H9 (cell line): ENCODE measurements around the gene PPP1R15A. TPM values are rescaled to one million over a fixed set of nuclear protein-coding genes. Genes with fewer than 3 reads are reported as not detected.

Source experiments
- DNase-seq: peaks from one replicate; pipeline ENCODE4 v3.0.0-alpha.2; 2017
- H2AFZ ChIP-seq: one replicate; pipeline ENCODE4 v1.6.1; 2013; ENCODE audit warnings: mild to moderate bottlenecking, low read length, control low read depth, moderate library complexity
- H2AK5ac ChIP-seq: 2 replicates; pipeline ENCODE4 v1.6.1; 2013; ENCODE audit warnings: low read length, control low read depth, mixed read lengths; ENCODE audit not compliant: insufficient read length
- H2BK120ac ChIP-seq: one replicate; pipeline ENCODE4 v1.6.1; 2013; ENCODE audit warnings: low read depth, mild to moderate bottlenecking, low read length, control low read depth, inconsistent platforms; ENCODE audit not compliant: poor library complexity, severe bottlenecking
- H2BK12ac ChIP-seq: 2 replicates; pipeline ENCODE4 v1.6.1; 2013; ENCODE audit warnings: low read length, control low read depth, mixed read lengths, low read depth; ENCODE audit not compliant: insufficient read length
- H2BK15ac ChIP-seq: 2 replicates; pipeline ENCODE4 v1.6.1; 2013; ENCODE audit warnings: low read depth, low read length, control low read depth
- H2BK20ac ChIP-seq: one replicate; pipeline ENCODE4 v1.6.1; 2013; ENCODE audit warnings: low read depth, mild to moderate bottlenecking, low read length, control low read depth, inconsistent platforms; ENCODE audit not compliant: poor library complexity, severe bottlenecking
- H2BK5ac ChIP-seq: 2 replicates; pipeline ENCODE4 v1.6.1; 2013; ENCODE audit warnings: low read length, control low read depth, mixed read lengths; ENCODE audit not compliant: insufficient read length
- H3K14ac ChIP-seq: 2 replicates; pipeline ENCODE4 v1.6.1; 2013; ENCODE audit warnings: low read length, control low read depth; ENCODE audit not compliant: insufficient read depth
- H3K18ac ChIP-seq: 2 replicates; pipeline ENCODE4 v1.6.1; 2013; ENCODE audit warnings: low read depth, mild to moderate bottlenecking, mixed read lengths, low read length, control low read depth; ENCODE audit not compliant: insufficient read length
- H3K23ac ChIP-seq: 2 replicates; pipeline ENCODE4 v1.6.1; 2013; ENCODE audit warnings: low read length, control low read depth, mixed read lengths, low read depth; ENCODE audit not compliant: insufficient read length
- H3K23me2 ChIP-seq: 2 replicates; pipeline ENCODE4 v1.6.1; 2013; ENCODE audit warnings: low read depth, mild to moderate bottlenecking, mixed read lengths, low read length, control low read depth; ENCODE audit not compliant: insufficient read length, poor library complexity, severe bottlenecking
- H3K27ac ChIP-seq: 2 replicates; pipeline ENCODE4 v1.5.1; 2013; ENCODE audit warnings: low read length, control low read depth, mixed read lengths, low read depth; ENCODE audit not compliant: insufficient read length
- H3K27me3 ChIP-seq: 2 replicates; pipeline ENCODE4 v1.6.1; 2013; ENCODE audit warnings: low read length, control low read depth, inconsistent platforms; ENCODE audit not compliant: insufficient read depth
- H3K4ac ChIP-seq: 2 replicates; pipeline ENCODE4 v1.6.1; 2013; ENCODE audit warnings: low read depth, mild to moderate bottlenecking, control low read depth, inconsistent platforms, low read length, moderate library complexity
- H3K4me1 ChIP-seq: 2 replicates; pipeline ENCODE4 v1.6.1; 2013; ENCODE audit warnings: low read length, control low read depth, inconsistent platforms; ENCODE audit not compliant: insufficient read depth
- H3K4me2 ChIP-seq: 2 replicates; pipeline ENCODE4 v1.6.1; 2013; ENCODE audit warnings: low read length, control low read depth, mixed read lengths; ENCODE audit not compliant: insufficient read length, insufficient read depth
- H3K56ac ChIP-seq: 2 replicates; pipeline ENCODE4 v1.6.1; 2013; ENCODE audit warnings: low read depth, mild to moderate bottlenecking, mixed read lengths, low read length, control low read depth; ENCODE audit not compliant: insufficient read length
- H3K79me1 ChIP-seq: 2 replicates; pipeline ENCODE4 v1.6.1; 2013; ENCODE audit warnings: low read depth, mild to moderate bottlenecking, moderate library complexity, low read length, control low read depth, inconsistent platforms; ENCODE audit not compliant: insufficient read depth, poor library complexity, severe bottlenecking
- H3K79me2 ChIP-seq: 2 replicates; pipeline ENCODE4 v1.6.1; 2013; ENCODE audit warnings: low read length, control low read depth, inconsistent platforms; ENCODE audit not compliant: insufficient read depth
- H3K9ac ChIP-seq: 2 replicates; pipeline ENCODE4 v1.6.1; 2013; ENCODE audit warnings: low read length, control low read depth, mixed read lengths; ENCODE audit not compliant: insufficient read length; ENCODE audit errors: extremely low read depth
- H3K9me3 ChIP-seq: one replicate; pipeline ENCODE4 v1.6.1; 2013; ENCODE audit warnings: low read depth, low read length, inconsistent platforms; ENCODE audit not compliant: control insufficient read depth
- H3T11ph ChIP-seq: one replicate; pipeline ENCODE4 v1.6.1; 2013; ENCODE audit warnings: mild to moderate bottlenecking, low read length, control low read depth, inconsistent platforms
- H4K20me1 ChIP-seq: one replicate; pipeline ENCODE4 v1.6.1; 2013; ENCODE audit not compliant: control insufficient read depth, insufficient read length, insufficient read depth
- H4K5ac ChIP-seq: 2 replicates; pipeline ENCODE4 v1.6.1; 2013; ENCODE audit warnings: low read depth, mild to moderate bottlenecking, mixed read lengths, low read length, control low read depth; ENCODE audit not compliant: insufficient read length
- H4K8ac ChIP-seq: replicated peaks from 2 replicates; pipeline ENCODE4 v1.6.1; 2013; ENCODE audit warnings: low read length, control low read depth, mixed read lengths, low read depth; ENCODE audit not compliant: insufficient read length
- H4K91ac ChIP-seq: 2 replicates; pipeline ENCODE4 v1.6.1; 2013; ENCODE audit warnings: low read depth, mild to moderate bottlenecking, moderate library complexity, mixed read lengths, low read length, control low read depth; ENCODE audit not compliant: insufficient read length
- H3K27ac Mint-ChIP-seq, 3 experiments: 2 replicates in 2 of 3; 3 replicates in 1 of 3; pipeline ENCODE4 v1.8.0; 2020 to 2021; ENCODE audit warnings: mixed read lengths in 3 of 3, mild to moderate bottlenecking in 1 of 3, moderate library complexity in 1 of 3
- H3K27me3 Mint-ChIP-seq: 2 replicates; pipeline ENCODE4 v1.8.0; 2021; ENCODE audit warnings: low read depth, mild to moderate bottlenecking, moderate library complexity, mixed read lengths
- H3K36me3 Mint-ChIP-seq, 3 experiments: 2 replicates in 2 of 3; 3 replicates in 1 of 3; pipeline ENCODE4 v1.8.0; 2020 to 2021; ENCODE audit warnings: low read depth in 3 of 3, mixed read lengths in 3 of 3; ENCODE audit not compliant: insufficient read depth in 1 of 3
- H3K4me1 Mint-ChIP-seq, 2 experiments: 2 replicates each; pipeline ENCODE4 v1.8.0; 2020; ENCODE audit warnings: mixed read lengths in 2 of 2
- H3K4me3 Mint-ChIP-seq, 2 experiments: 2 replicates in 1 of 2; 3 replicates in 1 of 2; pipeline ENCODE4 v1.8.0; 2020 to 2021; ENCODE audit warnings: mild to moderate bottlenecking in 2 of 2, mixed read lengths in 2 of 2, moderate library complexity in 1 of 2
- H3K9me3 Mint-ChIP-seq, 2 experiments: 2 replicates in 1 of 2; 3 replicates in 1 of 2; pipeline ENCODE4 v1.8.0; 2020; ENCODE audit warnings: mild to moderate bottlenecking in 2 of 2, mixed read lengths in 2 of 2, moderate library complexity in 1 of 2
- WGBS: extraction: QIAGEN DNeasy Blood & Tissue Kit; methylation state at CpG from one replicate; pipeline ENCODE4 v1.1.7; 2013; ENCODE audit warnings: missing lambda C conversion rate, low lambda C conversion rate, mixed read lengths; ENCODE audit not compliant: insufficient read length; ENCODE audit errors: extremely low coverage; 5-methylcytosine and 5-hydroxymethylcytosine counted together
- total RNA-seq: library from RNA; stranded (reverse); gene quantifications from 2 replicates; pipeline ENCODE4 v1.2.1, GENCODE V29; 2021
- TF ChIP-seq, protein P1 (sequence below): fragments of 200-600 bp; sonication (generic); conservative IDR thresholded peaks from 3 replicates; pipeline ENCODE4 v1.8.0; 2021; ENCODE audit warnings: antibody characterized with exemption, mild to moderate bottlenecking

Gene PPP1R15A
- total RNA-seq, 1 experiment from 2014 or later = 17.2 TPM

DNA sequence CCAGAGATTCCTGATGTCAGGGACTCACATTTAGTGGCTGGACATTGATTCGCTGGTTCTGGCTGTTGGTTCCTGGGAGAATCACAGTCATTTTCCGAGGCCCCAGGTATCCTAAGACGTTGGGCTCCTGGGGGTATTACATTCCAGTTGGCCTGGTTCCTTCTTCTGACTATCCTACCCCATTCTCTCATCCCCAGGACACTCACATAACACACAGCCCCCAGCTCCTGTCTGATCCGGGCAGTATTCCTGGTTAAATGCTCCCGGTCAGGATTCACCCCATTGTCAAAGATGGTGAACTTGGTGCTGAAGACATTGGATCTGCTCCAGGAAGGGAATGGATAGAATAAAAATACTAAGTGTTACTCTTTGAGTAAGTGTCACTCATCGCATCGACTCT, 11.5 kb downstream of the PPP1R15A start:
- no peak overlapping the region for H3T11ph ChIP-seq
- no CpG with 5 or more reads among the region's 7 CpGs for WGBS
- no peak overlapping the region for H3K27ac ChIP-seq
- no peak overlapping the region for H4K5ac ChIP-seq
- H2AK5ac ChIP-seq = no peak overlapping the region
- H2BK15ac ChIP-seq = no peak overlapping the region
- no peak overlapping the region for H2BK12ac ChIP-seq
- no peak overlapping the region for H3K18ac ChIP-seq
- no peak overlapping the region for H2BK20ac ChIP-seq
- no peak for DNase-seq
- H3K79me1 ChIP-seq = no peaks in the 10 kb centered on the region
- H3K27ac Mint-ChIP-seq = no peak overlapping the region; a peak in 2 of 7 replicates
- H3K9ac ChIP-seq = no peak overlapping the region
- no peak overlapping the region for H2BK120ac ChIP-seq
- H3K23ac ChIP-seq = no peak overlapping the region
- no peak overlapping the region for H2AFZ ChIP-seq
- no peaks in the 10 kb centered on the region for H3K23me2 ChIP-seq
- no peak overlapping the region for H4K91ac ChIP-seq
- no peaks in the 10 kb centered on the region for H3K9me3 Mint-ChIP-seq
- no peak overlapping the region for H3K56ac ChIP-seq
- no peaks in the 10 kb centered on the region for H3K27me3 ChIP-seq
- H3K9me3 ChIP-seq = no peaks in the 10 kb centered on the region
- no peak overlapping the region for H3K14ac ChIP-seq
- no peak overlapping the region for H3K4ac ChIP-seq
- no peaks in the 10 kb centered on the region for H3K27me3 Mint-ChIP-seq
- H3K79me2 ChIP-seq = no peaks in the 10 kb centered on the region
- H3K4me2 ChIP-seq = no peak overlapping the region
- H3K4me1 Mint-ChIP-seq = peaks cover 22 to 24% of the 10 kb centered on the region in 2 experiments
- no peak overlapping the region for H4K8ac ChIP-seq
- H3K4me1 ChIP-seq = no peaks in the 10 kb centered on the region
- H3K4me3 Mint-ChIP-seq = no peak overlapping the region
- TF ChIP-seq, protein P1, sequence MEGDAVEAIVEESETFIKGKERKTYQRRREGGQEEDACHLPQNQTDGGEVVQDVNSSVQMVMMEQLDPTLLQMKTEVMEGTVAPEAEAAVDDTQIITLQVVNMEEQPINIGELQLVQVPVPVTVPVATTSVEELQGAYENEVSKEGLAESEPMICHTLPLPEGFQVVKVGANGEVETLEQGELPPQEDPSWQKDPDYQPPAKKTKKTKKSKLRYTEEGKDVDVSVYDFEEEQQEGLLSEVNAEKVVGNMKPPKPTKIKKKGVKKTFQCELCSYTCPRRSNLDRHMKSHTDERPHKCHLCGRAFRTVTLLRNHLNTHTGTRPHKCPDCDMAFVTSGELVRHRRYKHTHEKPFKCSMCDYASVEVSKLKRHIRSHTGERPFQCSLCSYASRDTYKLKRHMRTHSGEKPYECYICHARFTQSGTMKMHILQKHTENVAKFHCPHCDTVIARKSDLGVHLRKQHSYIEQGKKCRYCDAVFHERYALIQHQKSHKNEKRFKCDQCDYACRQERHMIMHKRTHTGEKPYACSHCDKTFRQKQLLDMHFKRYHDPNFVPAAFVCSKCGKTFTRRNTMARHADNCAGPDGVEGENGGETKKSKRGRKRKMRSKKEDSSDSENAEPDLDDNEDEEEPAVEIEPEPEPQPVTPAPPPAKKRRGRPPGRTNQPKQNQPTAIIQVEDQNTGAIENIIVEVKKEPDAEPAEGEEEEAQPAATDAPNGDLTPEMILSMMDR = no peak
- peaks cover 0 to 6% (median under 1%) of the 10 kb centered on the region in 3 experiments; a peak in 2 of 7 replicates for H3K36me3 Mint-ChIP-seq
- no peak overlapping the region for H2BK5ac ChIP-seq
- no peaks in the 10 kb centered on the region for H4K20me1 ChIP-seq
